GM12875 (cell line): Measurements from ENCODE around the gene PRLR.

Experiments used
- H3K4me3 ChIP-seq: one replicate; pipeline ENCODE4 v1.5.1; 2011; ENCODE audit warnings: low read depth, low read length, control low read depth
- TF ChIP-seq, protein P1 (sequence below): IDR thresholded peaks from 2 replicates; pipeline ENCODE4 v1.5.1; 2011; ENCODE audit warnings: low read depth, mild to moderate bottlenecking, control low read depth, inconsistent platforms, low read length, moderate library complexity, borderline replicate concordance; ENCODE audit not compliant: insufficient read depth

PRLR gene

DNA sequence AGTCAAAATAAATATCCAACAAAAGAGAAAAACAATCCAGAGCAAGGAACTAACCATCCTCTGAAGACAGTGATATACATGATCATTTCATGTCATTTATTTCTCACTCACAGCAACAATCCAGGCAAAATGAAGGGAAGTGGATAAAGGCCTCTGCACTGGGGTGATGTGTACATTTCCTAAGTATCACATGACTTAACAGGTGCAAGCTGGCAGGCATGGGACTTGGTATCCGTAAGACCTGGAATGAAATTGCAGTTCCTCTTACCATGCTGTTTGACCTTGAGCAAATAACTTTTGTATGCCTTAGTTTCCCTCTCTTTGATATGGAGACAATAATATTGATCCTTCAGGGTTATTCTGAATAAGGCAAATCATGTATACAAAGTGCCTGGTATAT lies 77.6 kb downstream of the PRLR start:
- H3K4me3 ChIP-seq: no peak overlapping the region

DNA sequence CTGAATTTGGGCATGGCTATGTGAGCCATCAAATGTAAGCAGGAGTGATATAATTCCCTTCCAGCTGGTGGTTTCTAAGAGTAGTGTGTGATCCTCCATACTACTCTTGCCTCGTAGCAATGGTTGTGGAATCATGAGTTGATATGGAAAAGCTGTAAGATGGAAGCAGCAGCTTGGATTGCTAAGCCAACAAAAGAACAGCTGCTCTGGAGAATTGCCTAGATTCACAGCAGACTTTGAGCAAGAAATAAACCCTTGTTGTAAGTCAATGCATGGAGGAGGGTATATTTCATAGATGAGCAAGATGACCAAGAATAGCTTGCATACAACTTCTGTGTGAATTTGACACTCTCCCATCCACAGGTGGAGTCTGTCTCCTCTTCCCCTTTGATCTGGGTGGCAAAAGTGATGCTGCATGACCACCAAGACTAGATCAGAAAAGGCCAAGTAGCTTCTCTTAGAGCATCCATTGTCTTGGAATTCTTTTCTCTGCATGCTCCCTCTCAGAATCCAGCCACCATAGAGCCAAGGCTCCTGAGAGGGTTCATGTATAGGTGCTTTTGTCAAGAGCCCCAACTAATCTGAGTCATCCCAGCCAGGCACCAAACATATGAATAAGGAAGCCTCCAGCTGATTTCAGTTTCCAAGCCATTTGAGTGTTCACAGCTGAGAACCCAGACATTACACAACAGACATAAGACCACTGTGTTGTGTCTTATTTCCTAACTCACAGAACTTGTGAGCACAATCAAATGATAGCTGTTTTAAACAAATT lies 79.0 kb downstream of the PRLR start:
- TF ChIP-seq, protein P1, sequence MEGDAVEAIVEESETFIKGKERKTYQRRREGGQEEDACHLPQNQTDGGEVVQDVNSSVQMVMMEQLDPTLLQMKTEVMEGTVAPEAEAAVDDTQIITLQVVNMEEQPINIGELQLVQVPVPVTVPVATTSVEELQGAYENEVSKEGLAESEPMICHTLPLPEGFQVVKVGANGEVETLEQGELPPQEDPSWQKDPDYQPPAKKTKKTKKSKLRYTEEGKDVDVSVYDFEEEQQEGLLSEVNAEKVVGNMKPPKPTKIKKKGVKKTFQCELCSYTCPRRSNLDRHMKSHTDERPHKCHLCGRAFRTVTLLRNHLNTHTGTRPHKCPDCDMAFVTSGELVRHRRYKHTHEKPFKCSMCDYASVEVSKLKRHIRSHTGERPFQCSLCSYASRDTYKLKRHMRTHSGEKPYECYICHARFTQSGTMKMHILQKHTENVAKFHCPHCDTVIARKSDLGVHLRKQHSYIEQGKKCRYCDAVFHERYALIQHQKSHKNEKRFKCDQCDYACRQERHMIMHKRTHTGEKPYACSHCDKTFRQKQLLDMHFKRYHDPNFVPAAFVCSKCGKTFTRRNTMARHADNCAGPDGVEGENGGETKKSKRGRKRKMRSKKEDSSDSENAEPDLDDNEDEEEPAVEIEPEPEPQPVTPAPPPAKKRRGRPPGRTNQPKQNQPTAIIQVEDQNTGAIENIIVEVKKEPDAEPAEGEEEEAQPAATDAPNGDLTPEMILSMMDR: no peak
- H3K4me3 ChIP-seq: no peak overlapping the region

More for the DNA sequence above, 77.6 kb downstream of the PRLR start:
- TF ChIP-seq, protein P1: no peak

DNA sequence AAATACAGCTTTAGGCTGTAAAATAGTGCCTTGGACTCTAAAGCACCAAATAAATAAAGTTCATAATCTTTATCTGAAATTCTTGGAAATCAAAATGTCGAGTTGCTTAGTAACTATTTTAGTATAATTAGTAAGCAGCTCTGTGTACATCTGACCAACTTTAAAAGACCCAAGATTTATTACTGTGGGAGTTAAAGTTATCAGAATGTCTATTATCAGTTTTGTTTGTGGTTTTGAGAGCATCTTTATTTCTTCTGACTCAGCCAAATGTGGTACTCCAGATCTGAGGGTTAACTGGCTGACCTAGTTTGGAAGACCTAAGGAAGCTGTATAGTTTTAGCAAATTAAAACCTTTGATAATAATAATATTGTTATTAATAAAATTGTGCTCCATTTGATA lies 81.2 kb downstream of the PRLR start:
- no peak overlapping the region for H3K4me3 ChIP-seq
- TF ChIP-seq, protein P1: no peak

DNA sequence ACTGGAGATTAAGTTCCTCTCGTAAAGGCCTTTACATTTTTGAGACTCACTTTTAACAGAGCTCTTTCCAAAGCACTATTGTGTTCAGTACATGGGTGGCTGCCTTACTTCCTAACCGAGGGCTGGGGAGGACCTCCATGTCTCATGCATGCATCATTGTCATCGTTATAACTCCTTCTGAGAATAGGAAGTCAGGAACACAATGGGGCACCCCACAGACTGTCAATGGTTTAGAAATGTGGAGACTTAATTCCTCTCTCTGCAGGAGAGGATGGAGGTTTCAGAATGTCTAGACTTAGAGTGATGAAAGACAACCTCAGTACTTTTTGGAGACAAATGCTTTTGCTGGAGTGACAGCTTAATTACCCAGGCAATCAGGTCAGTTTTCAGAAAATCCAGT lies 83.9 kb downstream of the PRLR start:
- H3K4me3 ChIP-seq: no peak overlapping the region
- TF ChIP-seq, protein P1: no peak

DNA sequence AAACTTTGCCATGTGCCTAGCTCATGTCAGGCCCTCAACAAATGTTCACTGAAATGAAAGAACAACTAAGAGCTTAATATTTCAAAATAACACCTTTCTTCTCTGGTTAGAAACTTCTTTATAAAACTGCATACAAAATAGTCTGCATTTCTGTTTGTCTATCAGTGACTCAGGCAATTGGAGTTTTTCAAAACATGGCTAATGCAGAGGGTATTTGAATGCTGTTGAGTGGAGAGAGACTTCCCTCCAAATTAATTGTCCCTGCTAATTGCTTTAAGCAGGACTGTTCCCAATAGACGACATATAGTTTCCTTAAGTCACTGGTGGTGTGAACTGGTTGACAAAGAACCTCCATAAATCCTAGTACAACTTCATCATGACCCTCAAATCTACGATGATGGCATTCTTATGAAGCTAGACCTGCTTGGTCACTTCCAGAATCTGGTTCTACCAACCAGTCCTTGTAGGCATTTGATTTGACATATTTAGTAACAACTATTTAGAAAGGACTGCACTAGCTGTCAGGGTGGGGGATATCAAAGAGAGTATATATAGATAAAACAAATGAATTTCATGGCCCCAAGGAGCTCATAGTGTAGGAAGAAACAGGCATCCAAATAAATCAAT lies 84.5 kb downstream of the PRLR start:
- TF ChIP-seq, protein P1: no peak

DNA sequence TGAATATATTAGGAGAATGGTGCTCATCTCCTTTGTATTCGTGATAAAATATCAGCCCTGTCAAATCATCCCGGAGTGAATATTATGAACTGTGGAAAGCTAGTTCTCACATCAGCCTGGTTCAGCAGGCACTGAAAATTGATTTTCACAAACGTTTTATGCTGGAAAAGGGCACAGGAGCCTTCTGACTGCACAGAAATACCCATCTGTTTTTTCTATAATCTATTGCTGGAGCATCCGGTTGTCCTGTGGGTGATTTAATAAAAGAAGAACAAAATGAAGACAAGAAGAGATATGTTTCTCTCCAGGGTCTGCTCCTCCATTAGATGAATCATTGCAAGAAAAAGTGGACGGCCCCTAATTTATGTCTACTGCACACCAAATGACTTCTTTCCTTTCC lies 85.3 kb downstream of the PRLR start:
- TF ChIP-seq, protein P1: no peak
- H3K4me3 ChIP-seq: no peak overlapping the region

More for the DNA sequence above, 84.5 kb downstream of the PRLR start:
- H3K4me3 ChIP-seq: no peak overlapping the region

DNA sequence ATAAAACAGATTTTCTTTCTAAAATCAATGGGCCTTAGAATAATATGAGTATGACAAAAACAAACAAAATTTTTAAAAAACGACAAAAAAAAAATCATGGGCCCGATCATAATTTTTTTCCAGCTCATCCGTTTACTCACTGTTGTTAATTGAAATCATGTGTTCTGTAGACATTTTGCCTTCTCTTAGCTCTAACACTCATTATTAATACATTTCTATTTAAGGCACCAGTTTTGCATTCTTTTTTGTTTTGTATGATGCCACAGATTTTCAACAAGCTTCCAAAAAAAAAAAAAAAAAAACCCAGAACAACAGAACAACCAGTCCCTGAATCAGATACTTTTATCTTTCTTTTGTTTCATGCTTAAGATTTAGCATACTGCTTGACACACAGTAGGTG lies 86.4 kb downstream of the PRLR start:
- TF ChIP-seq, protein P1: no peak
- H3K4me3 ChIP-seq: no peak overlapping the region
